Testis (tissue), 3 donors: ENCODE data around the gene DCAF17. TPM values are rescaled to one million over a fixed set of nuclear protein-coding genes. Genes with fewer than 3 reads are reported as not detected.

Experiments used
- DNase-seq: peaks from one replicate; pipeline ENCODE4 v3.0.0-alpha.2; 2019
- H3K27ac ChIP-seq, 2 donors: fragments of 200-600 bp; sonication (generic); one replicate each; pipeline ENCODE4 v1.5.1; 2019
- H3K27me3 ChIP-seq: fragments of 200-600 bp; sonication (generic); one replicate; pipeline ENCODE4 v1.5.1; 2019
- H3K36me3 ChIP-seq: fragments of 200-600 bp; sonication (generic); one replicate; pipeline ENCODE4 v1.5.1; 2017; ENCODE audit warnings: low read depth; ENCODE audit errors: missing control alignments
- H3K4me1 ChIP-seq: fragments of 200-600 bp; sonication (generic); one replicate; pipeline ENCODE4 v1.5.1; 2019
- H3K4me3 ChIP-seq, 2 donors: fragments of 200-600 bp; sonication (generic); one replicate each; pipeline ENCODE4 v1.5.1; 2017 to 2019
- H3K9me3 ChIP-seq: fragments of 200-600 bp; sonication (generic); one replicate; pipeline ENCODE4 v1.5.1; 2017
- POLR2A ChIP-seq: fragments of 450-650 bp; IDR thresholded peaks from one replicate; pipeline ENCODE4 v1.6.1; 2017; ENCODE audit warnings: antibody characterized with exemption, mild to moderate bottlenecking, moderate library complexity
- WGBS, 2 donors: methylation state at CpG; one replicate each; pipeline ENCODE4 v1.1.5; 2018; 5-methylcytosine and 5-hydroxymethylcytosine counted together
- intact Hi-C: fragments of 100-400 bp; cut with DNase I; formaldehyde crosslinking; loops from one replicate; pipeline ENCODE4 v1.15.1; 2023; ENCODE audit warnings: low total_unique reads
- polyA plus RNA-seq: library from polyadenylated mRNA; stranded (reverse); fragments of 350-450 nt; fragmentation: Illumina TruSeq; extraction: RNeasy Lipid Tissue Mini Kit (QIAGEN cat#74804); gene quantifications from one replicate; pipeline ENCODE4 v1.2.3, GENCODE V29; 2014; ENCODE audit warnings: low read depth, low replicate concordance; ENCODE audit not compliant: insufficient read depth
- total RNA-seq, 2 donors: library from RNA; depleted of rRNA; stranded (reverse); fragments of >200 nt; gene quantifications; one replicate each; pipeline ENCODE4 v1.2.3, GENCODE V29; 2016
- TF ChIP-seq, protein P1 (sequence below), 3 experiments: fragments of 450-650 bp in 2 of 3; fragments of 200-600 bp in 1 of 3; sonication (generic) in 1 of 3; IDR thresholded peaks; one replicate each; pipeline ENCODE4 v1.5.1; 2016 to 2019; ENCODE audit warnings: antibody characterized with exemption in 3 of 3, mild to moderate bottlenecking in 2 of 3, moderate library complexity in 1 of 3

The DCAF17 gene
- total and polyA plus RNA-seq, 3 donors from 2014 or later = 15.7 to 29.2 (median 24.4) TPM

GRCh38 chr2:171390941-171391516, 43.0 kb upstream of the DCAF17 start:
- Histone ChIP-seq H3K4me1 (no peaks in the 10 kb centered on the region), H3K27ac (no peak overlapping the region), H3K27me3 (no peaks in the 10 kb centered on the region), H3K36me3 (no peaks in the 10 kb centered on the region), H3K9me3 (no peaks in the 10 kb centered on the region), H3K4me3 (no peak overlapping the region)
- TF ChIP-seq, protein P1, sequence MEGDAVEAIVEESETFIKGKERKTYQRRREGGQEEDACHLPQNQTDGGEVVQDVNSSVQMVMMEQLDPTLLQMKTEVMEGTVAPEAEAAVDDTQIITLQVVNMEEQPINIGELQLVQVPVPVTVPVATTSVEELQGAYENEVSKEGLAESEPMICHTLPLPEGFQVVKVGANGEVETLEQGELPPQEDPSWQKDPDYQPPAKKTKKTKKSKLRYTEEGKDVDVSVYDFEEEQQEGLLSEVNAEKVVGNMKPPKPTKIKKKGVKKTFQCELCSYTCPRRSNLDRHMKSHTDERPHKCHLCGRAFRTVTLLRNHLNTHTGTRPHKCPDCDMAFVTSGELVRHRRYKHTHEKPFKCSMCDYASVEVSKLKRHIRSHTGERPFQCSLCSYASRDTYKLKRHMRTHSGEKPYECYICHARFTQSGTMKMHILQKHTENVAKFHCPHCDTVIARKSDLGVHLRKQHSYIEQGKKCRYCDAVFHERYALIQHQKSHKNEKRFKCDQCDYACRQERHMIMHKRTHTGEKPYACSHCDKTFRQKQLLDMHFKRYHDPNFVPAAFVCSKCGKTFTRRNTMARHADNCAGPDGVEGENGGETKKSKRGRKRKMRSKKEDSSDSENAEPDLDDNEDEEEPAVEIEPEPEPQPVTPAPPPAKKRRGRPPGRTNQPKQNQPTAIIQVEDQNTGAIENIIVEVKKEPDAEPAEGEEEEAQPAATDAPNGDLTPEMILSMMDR (IDR thresholded peaks at IDR 0.05) = no peak
- TF ChIP-seq POLR2A = no peak
- WGBS, 2 donors = 88 to 97% methylated on average over 1 of the region's 1 CpG
- no peak for DNase-seq
- intact Hi-C loops = no loop called here

DNA sequence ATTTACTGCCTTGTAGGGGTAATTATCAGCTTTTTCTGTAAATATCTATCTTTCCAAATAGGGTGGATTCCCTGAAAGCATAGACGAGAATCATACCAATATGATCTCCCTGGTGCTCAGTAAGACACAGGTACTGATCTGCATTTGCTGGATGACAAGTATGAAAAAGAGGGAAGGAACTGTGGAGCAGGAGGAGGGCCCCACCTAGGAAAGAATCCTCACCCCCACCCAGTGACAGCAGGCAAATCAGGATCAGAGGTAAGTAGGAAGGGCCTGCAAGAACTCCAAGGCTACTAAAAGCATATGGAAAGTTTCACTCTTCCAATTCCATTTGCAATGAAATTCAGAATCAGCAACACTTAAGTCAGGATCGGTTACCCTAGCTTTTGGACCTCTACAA, 42.5 kb upstream of the DCAF17 start:
- Histone ChIP-seq H3K27me3 (no peaks in the 10 kb centered on the region), H3K36me3 (no peaks in the 10 kb centered on the region), H3K27ac (no peak overlapping the region), H3K9me3 (no peaks in the 10 kb centered on the region), H3K4me3 (no peak overlapping the region), H3K4me1 (no peaks in the 10 kb centered on the region)
- 80 to 95% methylated on average over 2 of the region's 2 CpGs for WGBS, 2 donors
- intact Hi-C loops = no loop called here
- no peak for TF ChIP-seq POLR2A
- TF ChIP-seq, protein P1 (IDR thresholded peaks at IDR 0.05) = no peak
- DNase-seq = no peak

DNA sequence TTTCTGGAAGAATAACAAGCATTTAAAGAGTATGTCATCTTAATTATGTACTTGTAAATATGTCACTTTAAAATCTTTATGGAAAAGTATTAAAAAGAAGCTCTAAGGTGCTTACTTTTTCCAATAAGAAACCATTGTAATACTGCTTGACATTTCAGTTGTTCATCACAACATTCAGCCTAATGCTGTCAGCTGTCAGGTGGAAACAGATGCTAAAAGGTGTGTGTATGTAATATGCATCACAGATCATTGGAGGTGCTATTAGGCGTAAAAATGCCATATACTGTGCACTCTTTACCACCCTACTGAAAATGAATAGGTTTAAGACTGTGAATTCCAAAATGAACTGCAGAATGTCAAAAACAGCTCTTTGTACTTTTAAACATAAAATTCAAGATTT, 40.5 kb upstream of the DCAF17 start:
- 92 to 97% methylated on average over 1 of the region's 1 CpG for WGBS, 2 donors

DNA sequence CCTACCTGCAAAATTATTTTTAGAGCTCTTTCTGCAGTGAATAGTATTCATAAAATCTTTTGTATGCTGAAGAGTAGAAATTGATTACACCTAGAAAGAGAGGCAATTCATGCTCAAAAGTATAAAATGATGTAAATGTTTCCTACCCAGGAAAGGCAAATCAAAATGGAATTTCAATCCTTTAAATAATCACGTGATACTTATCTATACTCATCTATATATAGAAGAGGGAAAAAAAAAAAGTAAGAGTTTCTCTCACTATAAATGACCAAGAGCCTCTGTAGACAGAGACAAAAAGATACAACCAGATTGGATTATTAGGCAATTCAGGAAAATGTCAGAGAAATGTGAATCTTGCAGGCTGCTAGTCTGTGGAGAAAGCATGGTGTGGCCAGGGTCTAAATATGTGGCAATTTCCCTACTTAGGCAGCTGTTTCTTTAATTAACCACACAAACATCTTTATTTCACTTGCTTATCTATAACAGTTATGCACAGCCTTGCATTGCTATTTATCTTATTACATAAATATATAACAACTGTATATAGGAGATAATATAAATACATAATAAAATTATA, 39.8 kb upstream of the DCAF17 start:
- WGBS, 2 donors = 59 to 83% methylated on average over 1 of the region's 1 CpG
- Histone ChIP-seq H3K9me3 (no peaks in the 10 kb centered on the region), H3K4me3 (no peak overlapping the region), H3K36me3 (no peaks in the 10 kb centered on the region), H3K4me1 (no peaks in the 10 kb centered on the region), H3K27me3 (no peaks in the 10 kb centered on the region), H3K27ac (no peak overlapping the region)
- DNase-seq = no peak
- intact Hi-C loops = no loop called here
- TF ChIP-seq, protein P1 (IDR thresholded peaks at IDR 0.05) = no peak
- TF ChIP-seq POLR2A = no peak

More for the DNA sequence above, 40.5 kb upstream of the DCAF17 start:
- H3K9me3 ChIP-seq = no peaks in the 10 kb centered on the region
- H3K4me3 ChIP-seq = no peak overlapping the region
- no peaks in the 10 kb centered on the region for H3K27me3 ChIP-seq
- TF ChIP-seq POLR2A = no peak
- TF ChIP-seq, protein P1 (IDR thresholded peaks at IDR 0.05) = no peak
- DNase-seq = no peak
- no peaks in the 10 kb centered on the region for H3K4me1 ChIP-seq
- H3K27ac ChIP-seq = no peak overlapping the region
- intact Hi-C loops = no loop called here
- H3K36me3 ChIP-seq = no peaks in the 10 kb centered on the region

GRCh38 chr2:171399292-171399691, 34.7 kb upstream of the DCAF17 start:
- intact Hi-C loops = no loop called here
- H3K36me3 ChIP-seq = no peaks in the 10 kb centered on the region
- no peaks in the 10 kb centered on the region for H3K4me1 ChIP-seq
- H3K27ac ChIP-seq = no peak overlapping the region
- no peaks in the 10 kb centered on the region for H3K27me3 ChIP-seq
- no peak for DNase-seq
- TF ChIP-seq, protein P1 (IDR thresholded peaks at IDR 0.05) = no peak
- TF ChIP-seq POLR2A = no peak
- H3K4me3 ChIP-seq = no peak overlapping the region
- H3K9me3 ChIP-seq = no peaks in the 10 kb centered on the region
